Osteoblast (primary cell): ENCODE measurements around the gene KRTAP10-2. TPM values are rescaled to one million over a fixed set of nuclear protein-coding genes. Genes with fewer than 3 reads are reported as not detected.

Source experiments
- DNase-seq: peaks from one replicate; pipeline ENCODE4 v3.0.0; 2011; ENCODE audit warnings: low spot score, mixed read lengths; ENCODE audit not compliant: insufficient read length; ENCODE audit errors: missing footprints
- H2AFZ ChIP-seq: 2 replicates; pipeline ENCODE4 v1.6.0; 2011; ENCODE audit warnings: mild to moderate bottlenecking, low read length
- H3K27ac ChIP-seq: 2 replicates; pipeline ENCODE4 v1.5.1; 2011; ENCODE audit warnings: mild to moderate bottlenecking, low read depth, low read length, moderate library complexity
- H3K27me3 ChIP-seq: 2 replicates; pipeline ENCODE4 v1.6.0; 2012; ENCODE audit warnings: mild to moderate bottlenecking, control low read depth, inconsistent platforms, low read length, moderate library complexity; ENCODE audit not compliant: insufficient read depth
- H3K36me3 ChIP-seq: 2 replicates; pipeline ENCODE4 v1.5.1; 2011; ENCODE audit warnings: mild to moderate bottlenecking, low read length, control low read depth, moderate library complexity; ENCODE audit not compliant: insufficient read depth
- H3K4me1 ChIP-seq: 2 replicates; pipeline ENCODE4 v1.5.1; 2011; ENCODE audit warnings: mild to moderate bottlenecking, low read length, control low read depth, moderate library complexity; ENCODE audit not compliant: insufficient read depth
- H3K4me2 ChIP-seq: 2 replicates; pipeline ENCODE4 v1.6.0; 2011; ENCODE audit warnings: mild to moderate bottlenecking, low read length; ENCODE audit not compliant: insufficient read depth
- H3K4me3 ChIP-seq: fragments of 200-600 bp; sonication (generic); 3 replicates; pipeline ENCODE4 v1.5.1; 2012; ENCODE audit warnings: mild to moderate bottlenecking, low read length, inconsistent platforms; ENCODE audit not compliant: insufficient read depth
- H3K79me2 ChIP-seq: 2 replicates; pipeline ENCODE4 v1.6.0; 2012; ENCODE audit warnings: mild to moderate bottlenecking, low read length, control low read depth, inconsistent platforms; ENCODE audit not compliant: insufficient read depth
- H3K9me3 ChIP-seq: 2 replicates; pipeline ENCODE4 v1.5.1; 2011; ENCODE audit warnings: low read depth, low read length, control low read depth
- H4K20me1 ChIP-seq: 2 replicates; pipeline ENCODE4 v1.6.0; 2012; ENCODE audit warnings: mild to moderate bottlenecking, low read length, control low read depth; ENCODE audit not compliant: insufficient read depth
- CTCF ChIP-seq: IDR thresholded peaks from 2 replicates; pipeline ENCODE4 v1.5.1; 2011; ENCODE audit warnings: mild to moderate bottlenecking, low read depth, low read length, moderate library complexity; ENCODE audit errors: extremely low read depth
- total RNA-seq: library from RNA; depleted of rRNA; stranded (reverse); fragments of >200 nt; gene quantifications from 2 replicates; pipeline ENCODE4 v1.2.3, GENCODE V29; 2012

Gene KRTAP10-2
- total RNA-seq, 1 donor: not detected

DNA sequence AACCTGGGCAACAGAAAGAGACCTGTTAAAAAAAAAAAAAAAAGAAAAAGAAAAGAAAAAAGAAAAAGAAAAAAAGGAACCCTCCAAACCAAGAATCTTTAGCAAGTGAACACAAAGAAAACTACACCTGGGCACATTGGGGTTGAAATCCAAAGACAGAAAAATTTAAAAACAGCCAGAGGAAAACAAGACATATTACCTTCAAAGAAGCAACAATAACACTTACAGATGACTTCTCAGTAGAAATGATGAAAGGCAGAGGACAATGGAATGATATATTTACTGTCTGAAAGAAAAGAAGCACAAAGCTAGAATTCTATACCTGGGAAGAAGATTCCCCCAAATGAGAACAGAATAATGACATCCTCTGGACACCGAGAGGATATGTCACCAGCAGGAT, 8.6 kb downstream of the KRTAP10-2 start:
- Histone ChIP-seq H3K4me2 (no peak overlapping the region), H3K9me3 (no peaks in the 10 kb centered on the region), H3K4me3 (no peak overlapping the region), H3K79me2 (no peaks in the 10 kb centered on the region), H2AFZ (no peak overlapping the region), H3K27ac (no peak overlapping the region), H4K20me1 (no peaks in the 10 kb centered on the region), H3K36me3 (no peaks in the 10 kb centered on the region), H3K4me1 (no peaks in the 10 kb centered on the region), H3K27me3 (no peaks in the 10 kb centered on the region)
- no peak for TF ChIP-seq CTCF
- DNase-seq: peak; percentile 22

DNA sequence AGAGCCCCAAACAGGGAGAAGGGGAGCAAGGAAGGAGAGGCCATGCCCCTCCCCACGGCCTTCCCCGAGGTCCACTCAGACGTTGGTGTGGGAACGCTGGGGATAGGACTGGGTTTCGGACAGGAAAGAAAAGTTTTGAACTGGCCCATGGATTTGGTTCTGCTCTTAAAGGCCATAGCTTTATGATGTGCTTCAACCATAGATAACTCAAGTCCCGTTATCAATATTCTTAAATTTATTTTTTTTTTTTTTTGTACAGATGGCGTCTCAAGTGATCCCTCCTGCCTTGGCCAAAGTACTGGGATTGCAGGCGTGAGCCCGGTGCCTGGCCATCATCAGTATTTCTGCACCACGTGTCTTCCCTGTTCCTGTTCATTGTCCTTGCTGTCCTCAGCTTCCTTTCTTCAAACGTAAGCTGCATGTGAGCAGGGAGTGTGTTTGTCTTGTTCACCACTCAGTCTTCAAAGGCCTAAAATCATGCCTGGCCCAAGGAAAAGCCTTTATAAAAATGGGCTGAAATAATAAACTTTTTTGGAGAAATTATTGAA, 10.5 kb downstream of the KRTAP10-2 start:
- Histone ChIP-seq H2AFZ (no peak overlapping the region), H3K4me3 (no peak overlapping the region)
- TF ChIP-seq CTCF: no peak

DNA sequence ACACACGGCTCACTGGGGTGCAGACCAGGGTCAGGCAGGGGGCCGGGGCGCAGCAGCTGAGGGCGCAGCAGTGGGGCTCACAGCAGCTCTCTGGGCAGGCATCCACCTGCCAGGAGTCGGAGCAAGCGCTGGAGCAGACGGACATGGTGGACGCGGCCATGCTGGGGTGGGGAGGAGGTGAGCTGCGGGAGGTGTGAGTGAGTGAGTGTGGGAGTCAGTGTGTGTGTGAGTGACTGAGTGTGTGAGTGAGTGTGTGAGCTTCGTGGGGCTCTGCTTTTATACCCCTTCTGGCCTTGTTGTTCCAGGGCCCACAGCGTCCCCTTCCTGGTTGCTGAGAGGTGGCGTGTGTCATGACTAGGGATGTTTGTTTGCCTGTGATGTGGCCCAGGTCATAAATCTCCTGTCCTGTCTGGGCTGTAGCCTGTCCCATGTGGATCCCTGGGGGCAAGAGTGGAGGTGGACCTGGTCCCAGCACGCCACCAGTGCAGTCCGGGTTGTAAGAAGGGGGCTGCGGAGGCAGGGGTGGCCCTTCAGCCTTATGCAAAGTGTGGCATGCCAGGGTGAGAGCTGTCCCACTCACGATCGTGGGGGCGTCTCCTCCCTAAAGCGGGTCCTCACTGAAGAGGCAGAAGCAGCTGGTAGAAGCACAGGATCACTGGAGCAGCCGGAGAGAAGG, 11.2 kb downstream of the KRTAP10-2 start, which contains the start of gene KRTAP10-1:
Gene KRTAP10-1 (minus strand): TSS at position 205 of the 676 bp plus-strand sequence. CDS start 45 bp downstream, at position 160.
- Histone ChIP-seq H4K20me1 (no peaks in the 10 kb centered on the region), H3K79me2 (no peaks in the 10 kb centered on the region), H2AFZ (no peak within 1 kb of the TSS), H3K4me2 (no peak within 1 kb of the TSS), H3K9me3 (no peaks in the 10 kb centered on the region), H3K27me3 (no peaks in the 10 kb centered on the region), H3K4me3 (no peak within 1 kb of the TSS), H3K27ac (no peak within 1 kb of the TSS), H3K4me1 (no peaks in the 10 kb centered on the region), H3K36me3 (no peaks in the 10 kb centered on the region)
- peak; percentile 18 for DNase-seq
- TF ChIP-seq CTCF: no peak

More for the DNA sequence above, 10.5 kb downstream of the KRTAP10-2 start:
- Histone ChIP-seq H3K9me3 (no peaks in the 10 kb centered on the region), H3K4me2 (no peak overlapping the region), H3K79me2 (no peaks in the 10 kb centered on the region), H3K36me3 (no peaks in the 10 kb centered on the region), H3K27me3 (no peaks in the 10 kb centered on the region), H3K27ac (no peak overlapping the region), H4K20me1 (no peaks in the 10 kb centered on the region), H3K4me1 (no peaks in the 10 kb centered on the region)
- peak; percentile 73 for DNase-seq

GRCh38 chr21:44539046-44539445, 12.3 kb downstream of the KRTAP10-2 start:
- no peaks in the 10 kb centered on the region for H3K9me3 ChIP-seq
- H3K79me2 ChIP-seq: no peaks in the 10 kb centered on the region
- no peak overlapping the region for H3K4me3 ChIP-seq
- H3K27ac ChIP-seq: no peak overlapping the region
- TF ChIP-seq CTCF: no peak
- no peaks in the 10 kb centered on the region for H3K36me3 ChIP-seq
- no peaks in the 10 kb centered on the region for H4K20me1 ChIP-seq
- H2AFZ ChIP-seq: no peak overlapping the region
- H3K4me1 ChIP-seq: no peaks in the 10 kb centered on the region
- DNase-seq: peak; percentile 38
- H3K4me2 ChIP-seq: no peak overlapping the region
- no peaks in the 10 kb centered on the region for H3K27me3 ChIP-seq
